ENCODE results near the gene DNAAF2.

- TF ChIP-seq POLR2AphosphoS5 (IDR thresholded peaks at IDR 0.05; ENCODE audit: low read depth, low read length) (no peak), CTCF (CRISPR knock-in tag; IDR thresholded peaks at IDR 0.05) (no peak)
These were observed 56.9 kb downstream of the DNAAF2 start for GRCh38 chr14:49578141-49578540.
